HepG2 (cell line): ENCODE results near the gene MACROH2A1. TPM values are rescaled to one million over a fixed set of nuclear protein-coding genes. Genes with fewer than 3 reads are reported as not detected.

Source experiments
- ATAC-seq: fragments of 200-7000 bp; cut with Tn5 transposase; 3 replicates; pipeline ENCODE4 v1.9.1; 2020; ENCODE audit warnings: mild to moderate bottlenecking, moderate library complexity
- BruUV-seq: library from RNA; stranded (reverse); fragments of 400-500 nt; replicated peaks from 2 replicates; lab custom pipeline; 2021; lab: Mats Ljungman, UMichigan
- CTCF ChIA-PET: fragments of 300-600 bp; formaldehyde crosslinking; extraction: SDS; loops from one replicate; lab custom pipeline; 2021; ENCODE audit warnings: low total read pairs, inconsistent platforms, low intra/inter-chr PET ratio; lab: Yijun Ruan, JAX
- POLR2A ChIA-PET: fragments of 350-600 bp; sonication (Branson Sonifier 250); formaldehyde crosslinking; loops from one replicate; lab custom pipeline; 2020; ENCODE audit warnings: antibody characterized with exemption, inconsistent platforms; lab: Yijun Ruan, JAX
- DNase-seq: peaks from one replicate; pipeline ENCODE4 v3.0.0-alpha.2; 2015; ENCODE audit warnings: low spot score
- FAIRE-seq: peaks from 3 replicates; lab custom pipeline; 2011; peaks lifted over from hg19 to GRCh38; lab: Jason Lieb, UNC
- H2AFZ ChIP-seq: one replicate; pipeline ENCODE4 v1.6.1; 2011; ENCODE audit warnings: low read length, inconsistent platforms
- H3K27ac ChIP-seq: fragments of 300-600 bp; 3 replicates; pipeline ENCODE4 v1.8.0; 2011; ENCODE audit warnings: mixed run types, mild to moderate bottlenecking, mixed read lengths, low read length, inconsistent platforms; ENCODE audit not compliant: insufficient read depth; ENCODE audit errors: extremely low read length
- H3K27me3 ChIP-seq, 2 experiments: fragments of 200-600 bp in 1 of 2; 2 replicates in 1 of 2; 3 replicates in 1 of 2; pipeline versions ENCODE4 v1.6.0 to v1.8.0; 2011; ENCODE audit warnings: low read length in 2 of 2, mild to moderate bottlenecking in 2 of 2, moderate library complexity in 2 of 2, inconsistent platforms in 1 of 2; ENCODE audit not compliant: insufficient read depth in 2 of 2, control insufficient read depth in 1 of 2
- H3K36me3 ChIP-seq, 2 experiments: fragments of 200-600 bp in 1 of 2; replicated peaks in 1 of 2; 2 replicates in 1 of 2; 3 replicates in 1 of 2; pipeline versions ENCODE4 v1.5.1 to v1.8.0; 2011; ENCODE audit warnings: low read length in 2 of 2, inconsistent platforms in 1 of 2; ENCODE audit not compliant: insufficient read depth in 2 of 2, control insufficient read depth in 1 of 2
- H3K4me1 ChIP-seq: 2 replicates; pipeline ENCODE4 v1.5.1; 2012; ENCODE audit warnings: low read length, inconsistent platforms; ENCODE audit not compliant: insufficient read depth
- H3K4me2 ChIP-seq: 2 replicates; pipeline ENCODE4 v1.6.0; 2011; ENCODE audit warnings: low read depth, low read length, inconsistent platforms
- H3K4me3 ChIP-seq, 3 experiments: fragments of 200-600 bp in 1 of 3; sonication (generic), shearing (Covaris generic) in 1 of 3; replicated peaks in 1 of 3; 2 replicates each; pipeline ENCODE4 v1.5.1; 2011 to 2016; ENCODE audit warnings: low read length in 3 of 3, inconsistent platforms in 2 of 3, low read depth in 2 of 3, mild to moderate bottlenecking in 2 of 3, control low read depth in 1 of 3, mixed read lengths in 1 of 3; ENCODE audit not compliant: insufficient read depth in 1 of 3
- H3K79me2 ChIP-seq: one replicate; pipeline ENCODE4 v1.6.1; 2011; ENCODE audit warnings: low read length, inconsistent platforms; ENCODE audit not compliant: insufficient read depth
- H3K9ac ChIP-seq: 2 replicates; pipeline ENCODE4 v1.6.0; 2011; ENCODE audit warnings: mild to moderate bottlenecking, low read depth, low read length, inconsistent platforms; ENCODE audit not compliant: insufficient read depth
- H3K9me3 ChIP-seq: 2 replicates; pipeline ENCODE4 v1.5.1; 2012; ENCODE audit warnings: mild to moderate bottlenecking, low read length
- H4K20me1 ChIP-seq: 2 replicates; pipeline ENCODE4 v1.6.0; 2011; ENCODE audit warnings: inconsistent platforms, mild to moderate bottlenecking, low read length, moderate library complexity; ENCODE audit not compliant: insufficient read depth
- HMG20A ChIP-seq: IDR thresholded peaks from 2 replicates; pipeline ENCODE4 v1.6.1; 2016; ENCODE audit warnings: borderline replicate concordance
- ISX ChIP-seq: sonication (generic); formaldehyde crosslinking; conservative IDR thresholded peaks from 2 replicates; pipeline ENCODE4 v1.5.0; 2020; ENCODE audit warnings: missing genetic modification reagents
- MED1 ChIP-seq: sonication (generic); formaldehyde crosslinking; IDR thresholded peaks from 2 replicates; pipeline ENCODE4 v1.4.0; 2020; ENCODE audit warnings: missing genetic modification reagents
- POGZ ChIP-seq: sonication (generic); formaldehyde crosslinking; IDR thresholded peaks from 2 replicates; pipeline ENCODE4 v1.4.0; 2020; ENCODE audit warnings: mild to moderate bottlenecking, missing genetic modification reagents
- RFX1 ChIP-seq: fragments of 450-650 bp; IDR thresholded peaks from 2 replicates; pipeline ENCODE4 v1.6.1; 2017
- THAP11 ChIP-seq: IDR thresholded peaks from 2 replicates; pipeline ENCODE4 v1.6.1; 2016; ENCODE audit warnings: missing biosample characterization, missing genetic modification reagents
- TRIM24 ChIP-seq: sonication (generic); formaldehyde crosslinking; IDR thresholded peaks from 2 replicates; pipeline ENCODE4 v1.8.0; 2022; ENCODE audit warnings: mild to moderate bottlenecking, missing genetic modification reagents
- ZBED4 ChIP-seq: sonication (generic); formaldehyde crosslinking; IDR thresholded peaks from 2 replicates; pipeline ENCODE4 v1.4.0; 2020; ENCODE audit warnings: missing genetic modification reagents, borderline replicate concordance
- ZNF564 ChIP-seq: sonication (generic); formaldehyde crosslinking; IDR thresholded peaks from 2 replicates; pipeline ENCODE4 v1.8.1; 2023; ENCODE audit warnings: mild to moderate bottlenecking, missing genetic modification reagents
- ZNF790 ChIP-seq: sonication (generic); formaldehyde crosslinking; IDR thresholded peaks from 2 replicates; pipeline ENCODE4 v1.8.0; 2022; ENCODE audit warnings: missing genetic modification reagents, mild to moderate bottlenecking, borderline replicate concordance
- WGBS: methylation state at CpG from one replicate; pipeline ENCODE4 v1.1.6; 2017; ENCODE audit warnings: low lambda C conversion rate; 5-methylcytosine and 5-hydroxymethylcytosine counted together
- in situ Hi-C: cut with HindIII; loops from 2 replicates; pipeline ENCODE4 v1.10.0; 2017; ENCODE audit warnings: low pct_unique_long_range_greater_than_20kb; ENCODE audit not compliant: extremely low pct_ligation_motif_present
- intact Hi-C: fragments of 100-400 bp; cut with micrococcal nuclease; formaldehyde crosslinking; loops from one replicate; pipeline ENCODE4 v1.10.0; 2022; ENCODE audit not compliant: unreplicated experiment
- polyA plus RNA-seq, 8 experiments: library from polyadenylated mRNA; depleted of rRNA in 3 of 8; stranded (reverse) in 7 of 8; unstranded in 1 of 8; fragments of >200 nt; fragmentation: Illumina TruSeq in 4 of 8; extraction: Trizol in 4 of 8; gene quantifications; 2 replicates each; pipeline versions ENCODE4 v1.2.1 to v1.2.3, GENCODE V29; 2011 to 2016; ENCODE audit warnings: low read depth in 4 of 8, missing spikeins in 1 of 8, mixed read lengths in 1 of 8; ENCODE audit not compliant: insufficient read depth in 1 of 8
- total RNA-seq, 5 experiments: library from RNA; depleted of rRNA; stranded (reverse); fragments of >200 nt; fragmentation: Illumina TruSeq; extraction: Trizol; gene quantifications; 2 replicates each; pipeline ENCODE4 v1.2.3, GENCODE V29; 2016; ENCODE audit warnings: low read depth in 1 of 5
- TF ChIP-seq, protein P1 (sequence below): sonication (generic); formaldehyde crosslinking; IDR thresholded peaks from 2 replicates; pipeline ENCODE4 v1.5.0; 2020; ENCODE audit warnings: mild to moderate bottlenecking, missing genetic modification reagents, borderline replicate concordance

MACROH2A1 gene
- total and polyA plus RNA-seq, 2 of the 13 experiments (the other 11 are each of a cell fraction or from before 2014, with no cell fraction given): 69.1 to 158 TPM

GRCh38 chr5:135373736-135374515 is 25.1 kb downstream of the MACROH2A1 start:
- no peak for TF ChIP-seq ISX (CRISPR knock-in tag)
- TF ChIP-seq RFX1: peak; percentile 32; the same call in 1 of the 2 replicates
- TF ChIP-seq, all 625 proteins: peak for 1
- H3K4me2 ChIP-seq: no peak overlapping the region
- H3K4me3 ChIP-seq: no peak overlapping the region
- H3K27me3 ChIP-seq: no peaks in the 10 kb centered on the region
- ChIA-PET CTCF (no interaction called here), POLR2A (no interaction called here)
- peaks cover 33 to 99% of the 10 kb centered on the region in 2 experiments for H3K36me3 ChIP-seq
- 97% methylated on average over 6 of the region's 7 CpGs for whole genome bisulfite sequencing
- H3K9me3 ChIP-seq: no peaks in the 10 kb centered on the region
- intact Hi-C loops: no loop called here
- no peak overlapping the region for H2AFZ ChIP-seq
- FAIRE-seq (no peak), DNase-seq (peak; percentile 21), ATAC-seq (no peak)
- H3K27ac ChIP-seq: no peak overlapping the region
- BruUV-seq: no TSS peak
- no peaks in the 10 kb centered on the region for H3K4me1 ChIP-seq
- in situ Hi-C loops: no loop called here
- H4K20me1 ChIP-seq: no peaks in the 10 kb centered on the region; the same call in 1 of the 2 replicates
- H3K79me2 ChIP-seq: no peaks in the 10 kb centered on the region
- no peak overlapping the region for H3K9ac ChIP-seq

DNA sequence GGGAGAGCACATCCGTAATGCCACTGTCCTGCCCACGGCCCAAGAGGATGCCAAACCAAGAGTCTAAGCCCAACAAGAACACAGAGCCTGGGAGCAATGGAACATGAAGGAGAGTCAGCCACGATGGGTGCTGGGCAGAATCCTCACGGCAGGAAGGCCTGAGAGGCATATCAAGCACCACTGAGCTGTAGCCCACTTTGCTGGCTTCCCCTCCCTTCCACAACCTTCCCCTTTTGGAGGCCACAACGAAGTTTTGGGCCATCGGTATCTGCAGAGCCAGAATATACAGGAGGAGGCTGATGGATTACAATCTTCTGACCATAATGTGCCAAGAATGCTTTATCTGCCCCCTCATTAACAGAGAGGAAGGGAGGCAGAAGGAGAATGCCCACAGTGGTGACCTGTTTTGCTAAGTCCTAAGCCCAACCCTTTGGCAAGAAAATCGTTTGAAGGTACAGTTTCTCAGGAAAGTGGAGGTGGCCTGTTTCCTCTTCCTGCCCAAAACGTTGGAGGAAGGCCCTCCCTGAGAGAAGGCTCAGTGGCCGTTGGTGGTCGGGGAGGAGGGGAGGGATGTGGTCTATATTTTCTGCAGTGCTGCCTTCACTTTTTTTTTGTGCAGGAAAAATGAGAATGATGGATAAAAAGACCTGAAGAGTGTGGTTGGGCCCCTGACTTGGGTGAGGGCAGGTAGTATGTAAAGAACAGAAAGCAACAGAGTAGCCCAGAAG is 26.2 kb downstream of the MACROH2A1 start:
- Histone ChIP-seq H3K79me2 (no peaks in the 10 kb centered on the region), H3K27ac (no peak overlapping the region)

More for the DNA sequence above, 26.2 kb downstream of the MACROH2A1 start:
- no peaks in the 10 kb centered on the region for H3K9me3 ChIP-seq
- in situ Hi-C loops (no loop called here), intact Hi-C loops (no loop called here)
- no peaks in the 10 kb centered on the region for H3K4me1 ChIP-seq
- TF ChIP-seq ZNF790 (no peak), ZNF564 (CRISPR knock-in tag) (no peak), HMG20A (no peak), THAP11 (CRISPR knock-in tag) (no peak), TRIM24 (CRISPR knock-in tag) (no peak), ZBED4 (CRISPR knock-in tag) (no peak), MED1 (CRISPR knock-in tag) (no peak), POGZ (CRISPR knock-in tag) (no peak)
- TF ChIP-seq, protein P1, sequence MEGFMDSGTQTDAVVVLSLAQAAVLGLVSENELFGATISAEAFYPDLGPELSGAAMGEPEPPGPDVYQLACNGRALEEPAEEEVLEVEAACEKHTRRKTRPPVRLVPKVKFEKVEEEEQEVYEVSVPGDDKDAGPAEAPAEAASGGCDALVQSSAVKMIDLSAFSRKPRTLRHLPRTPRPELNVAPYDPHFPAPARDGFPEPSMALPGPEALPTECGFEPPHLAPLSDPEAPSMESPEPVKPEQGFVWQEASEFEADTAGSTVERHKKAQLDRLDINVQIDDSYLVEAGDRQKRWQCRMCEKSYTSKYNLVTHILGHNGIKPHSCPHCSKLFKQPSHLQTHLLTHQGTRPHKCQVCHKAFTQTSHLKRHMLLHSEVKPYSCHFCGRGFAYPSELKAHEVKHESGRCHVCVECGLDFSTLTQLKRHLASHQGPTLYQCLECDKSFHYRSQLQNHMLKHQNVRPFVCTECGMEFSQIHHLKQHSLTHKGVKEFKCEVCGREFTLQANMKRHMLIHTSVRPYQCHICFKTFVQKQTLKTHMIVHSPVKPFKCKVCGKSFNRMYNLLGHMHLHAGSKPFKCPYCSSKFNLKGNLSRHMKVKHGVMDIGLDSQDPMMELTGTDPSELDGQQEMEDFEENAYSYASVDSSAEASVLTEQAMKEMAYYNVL (CRISPR knock-in tag): no peak
- no TSS peak for BruUV-seq
- H4K20me1 ChIP-seq: no peaks in the 10 kb centered on the region; the same call in 1 of the 2 replicates
- no peak overlapping the region for H2AFZ ChIP-seq
- H3K27me3 ChIP-seq: no peaks in the 10 kb centered on the region
- POLR2A ChIA-PET: no interaction called here
- CTCF ChIA-PET: no interaction called here
- no peak for DNase-seq
- no peak overlapping the region for H3K9ac ChIP-seq
- H3K4me2 ChIP-seq: no peak overlapping the region
- 94% methylated on average over 6 of the region's 10 CpGs for WGBS
- no peak overlapping the region for H3K4me3 ChIP-seq
- no peak for ATAC-seq
- FAIRE-seq: no peak
- peaks cover 39 to 99% of the 10 kb centered on the region in 2 experiments for H3K36me3 ChIP-seq
